Activated CD4-positive, alpha-beta T cell treated with anti-CD3 and anti-CD28 coated beads, Interleukin-2, amount 10 ng/mL, durations not matched to agents 24 days and 14 days (primary cell): ENCODE data around the gene THSD4. TPM values are rescaled to one million over a fixed set of nuclear protein-coding genes. Genes with fewer than 3 reads are reported as not detected.

Experiments
- DNase-seq: peaks from one replicate; pipeline ENCODE4 v3.0.0; 2022
- H3K27ac Mint-ChIP-seq: one replicate; pipeline ENCODE4 v1.8.0; 2022; ENCODE audit warnings: mild to moderate bottlenecking, mixed read lengths
- H3K27me3 Mint-ChIP-seq: one replicate; pipeline ENCODE4 v1.8.0; 2022; ENCODE audit warnings: mixed read lengths
- H3K36me3 Mint-ChIP-seq: one replicate; pipeline ENCODE4 v1.8.0; 2022; ENCODE audit warnings: low read depth, mild to moderate bottlenecking, mixed read lengths
- H3K4me1 Mint-ChIP-seq: one replicate; pipeline ENCODE4 v1.8.0; 2021; ENCODE audit warnings: mixed read lengths
- H3K4me3 Mint-ChIP-seq: one replicate; pipeline ENCODE4 v1.8.0; 2022; ENCODE audit warnings: mild to moderate bottlenecking, moderate library complexity, mixed read lengths
- H3K9me3 Mint-ChIP-seq: one replicate; pipeline ENCODE4 v1.8.0; 2021; ENCODE audit warnings: mixed read lengths
- intact Hi-C: fragments of 100-400 bp; cut with micrococcal nuclease; formaldehyde crosslinking; loops from one replicate; pipeline ENCODE4 v1.15.1; 2023
- total RNA-seq: library from RNA; stranded (reverse); gene quantifications from 2 replicates; pipeline ENCODE4 v1.2.3, GENCODE V29; 2022

The THSD4 gene
- total RNA-seq, 1 donor from 2014 or later, result not detected

DNA sequence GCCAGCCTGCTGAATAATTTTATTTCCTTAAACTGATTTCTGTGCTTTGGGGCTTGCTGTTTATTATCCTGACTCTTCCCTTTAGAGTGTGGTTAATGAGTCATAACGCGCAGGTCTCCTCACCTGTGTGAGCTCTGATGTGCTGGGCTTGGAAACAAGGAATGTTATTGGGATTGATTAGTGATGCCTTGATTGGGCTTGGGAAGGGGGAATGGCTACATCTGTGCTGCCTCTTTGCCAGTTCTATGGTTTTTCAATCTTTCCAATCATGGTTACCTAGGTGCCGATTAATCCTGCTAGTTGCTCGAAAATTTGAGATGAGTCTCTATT, 161.0 kb downstream of the THSD4 start:
- H3K9me3 Mint-ChIP-seq, result no peaks in the 10 kb centered on the region
- DNase-seq, result no peak
- H3K27me3 Mint-ChIP-seq, result peaks cover 10% of the 10 kb centered on the region

DNA sequence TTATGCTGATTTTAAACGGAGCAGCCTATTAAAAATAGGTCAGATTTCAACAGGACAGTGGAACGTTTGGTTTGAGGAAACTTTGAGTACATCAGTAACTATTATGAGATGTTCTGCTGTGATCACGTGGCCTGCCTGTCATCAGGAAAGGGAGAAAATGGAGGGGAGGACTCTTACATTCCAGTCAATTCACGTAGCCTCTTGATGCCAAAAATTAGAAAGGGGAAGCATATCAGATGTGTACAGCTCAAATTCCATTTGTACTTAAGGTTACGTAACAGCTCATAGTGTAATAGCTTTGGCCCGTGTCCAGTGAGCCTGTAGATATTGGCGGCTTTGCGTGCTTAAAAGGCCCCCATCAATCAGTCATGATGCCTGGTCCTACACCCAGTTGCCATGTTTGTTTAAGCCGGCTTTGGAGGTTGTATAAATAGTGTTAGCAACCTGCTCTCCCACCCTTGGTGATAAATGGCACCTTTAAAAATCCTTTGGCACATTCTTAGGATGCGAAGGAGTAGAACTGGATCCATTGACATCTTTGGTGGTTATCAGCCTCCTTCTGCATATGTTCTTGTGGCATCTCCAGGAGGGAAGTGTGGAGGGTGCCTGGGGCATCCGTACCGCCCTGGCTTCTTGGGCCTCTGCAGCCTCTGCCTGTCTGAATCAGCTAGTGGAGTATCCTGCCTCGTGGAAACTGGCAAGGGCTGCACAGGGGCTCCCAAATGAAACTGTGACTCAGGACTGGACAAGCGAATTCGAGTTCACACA, 163.9 kb downstream of the THSD4 start:
- no peaks in the 10 kb centered on the region for H3K36me3 Mint-ChIP-seq
- no peak overlapping the region for H3K4me3 Mint-ChIP-seq
- intact Hi-C loops, result no loop called here
- H3K27me3 Mint-ChIP-seq, result peaks cover 12% of the 10 kb centered on the region
- no peak for DNase-seq
- no peaks in the 10 kb centered on the region for H3K4me1 Mint-ChIP-seq
- H3K9me3 Mint-ChIP-seq, result no peaks in the 10 kb centered on the region
- no peak overlapping the region for H3K27ac Mint-ChIP-seq

More for the DNA sequence above, 161.0 kb downstream of the THSD4 start:
- no peak overlapping the region for H3K4me3 Mint-ChIP-seq
- H3K27ac Mint-ChIP-seq, result no peak overlapping the region
- no peaks in the 10 kb centered on the region for H3K4me1 Mint-ChIP-seq
- H3K36me3 Mint-ChIP-seq, result no peaks in the 10 kb centered on the region
- intact Hi-C loops, result no loop called here

DNA sequence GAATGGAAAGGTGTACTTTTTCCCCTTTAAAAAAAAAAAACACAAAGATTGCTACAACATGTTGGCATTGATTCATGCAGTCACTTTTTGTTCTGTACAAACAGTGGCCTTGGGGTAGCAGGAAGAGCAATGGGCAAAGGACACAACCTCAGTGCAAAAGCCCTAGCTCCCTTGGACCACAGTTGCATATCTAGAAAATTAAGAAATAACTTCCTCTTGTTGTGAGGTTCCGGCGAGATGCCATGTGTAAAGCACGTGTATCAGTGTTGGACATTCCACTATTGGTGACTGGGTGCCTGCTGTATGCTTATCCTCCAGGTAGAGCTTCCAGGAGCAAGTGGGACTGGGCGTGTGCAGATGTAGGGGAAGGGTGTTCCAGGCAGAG, 164.5 kb downstream of the THSD4 start:
- H3K36me3 Mint-ChIP-seq, result no peaks in the 10 kb centered on the region
- H3K27ac Mint-ChIP-seq, result no peak overlapping the region
- H3K9me3 Mint-ChIP-seq, result no peaks in the 10 kb centered on the region
- DNase-seq, result no peak
- intact Hi-C loops, result no loop called here
- peaks cover 13% of the 10 kb centered on the region for H3K27me3 Mint-ChIP-seq
- no peaks in the 10 kb centered on the region for H3K4me1 Mint-ChIP-seq
- H3K4me3 Mint-ChIP-seq, result no peak overlapping the region

DNA sequence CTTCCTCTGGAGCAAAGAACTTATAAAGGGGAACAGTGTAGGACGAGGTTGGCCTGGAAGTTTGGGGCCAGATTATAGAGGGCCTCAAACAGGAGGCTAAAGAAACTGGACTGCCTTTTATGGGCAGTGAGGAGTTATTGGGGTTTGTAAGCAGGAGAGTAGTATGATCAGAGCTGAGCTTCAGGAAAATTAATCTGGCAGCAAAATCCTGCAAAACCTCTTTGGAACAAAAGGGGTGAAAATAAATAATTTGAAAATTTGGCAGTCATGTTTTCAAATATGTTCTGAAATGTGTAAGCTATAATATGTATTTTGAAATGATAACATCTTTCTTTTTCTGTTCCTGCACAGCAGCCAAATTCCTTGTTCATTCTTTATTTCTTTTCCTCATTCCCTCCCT, 164.9 kb downstream of the THSD4 start:
- H3K27me3 Mint-ChIP-seq, result peaks cover 14% of the 10 kb centered on the region
- no peak overlapping the region for H3K4me3 Mint-ChIP-seq
- H3K27ac Mint-ChIP-seq, result no peak overlapping the region
- DNase-seq, result no peak
- H3K36me3 Mint-ChIP-seq, result no peaks in the 10 kb centered on the region
- no peaks in the 10 kb centered on the region for H3K4me1 Mint-ChIP-seq
- intact Hi-C loops, result no loop called here
- H3K9me3 Mint-ChIP-seq, result no peaks in the 10 kb centered on the region

DNA sequence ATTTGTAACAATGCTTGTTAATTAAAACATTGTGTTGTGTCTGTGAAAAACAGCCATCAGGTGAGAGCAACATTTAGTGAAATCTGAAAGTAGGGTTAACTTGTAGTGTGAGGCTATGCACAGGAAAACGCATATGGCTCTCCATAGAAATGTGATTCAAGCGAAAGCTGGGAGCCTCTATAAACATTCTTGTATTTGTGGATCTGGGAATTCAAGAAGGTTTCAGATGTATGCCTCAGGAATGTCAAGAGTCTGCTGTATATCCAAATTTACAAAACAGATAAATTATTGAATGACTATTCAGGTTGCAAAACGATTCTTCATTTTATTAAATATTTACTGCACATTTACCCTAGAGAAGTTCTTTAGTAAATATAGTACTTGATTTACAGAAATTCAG, 166.0 kb downstream of the THSD4 start:
- H3K4me3 Mint-ChIP-seq, result no peak overlapping the region
- DNase-seq, result no peak
- H3K27me3 Mint-ChIP-seq, result peaks cover 16% of the 10 kb centered on the region
- no peaks in the 10 kb centered on the region for H3K36me3 Mint-ChIP-seq
- no peaks in the 10 kb centered on the region for H3K4me1 Mint-ChIP-seq
- no peak overlapping the region for H3K27ac Mint-ChIP-seq
- H3K9me3 Mint-ChIP-seq, result no peaks in the 10 kb centered on the region
- intact Hi-C loops, result no loop called here

DNA sequence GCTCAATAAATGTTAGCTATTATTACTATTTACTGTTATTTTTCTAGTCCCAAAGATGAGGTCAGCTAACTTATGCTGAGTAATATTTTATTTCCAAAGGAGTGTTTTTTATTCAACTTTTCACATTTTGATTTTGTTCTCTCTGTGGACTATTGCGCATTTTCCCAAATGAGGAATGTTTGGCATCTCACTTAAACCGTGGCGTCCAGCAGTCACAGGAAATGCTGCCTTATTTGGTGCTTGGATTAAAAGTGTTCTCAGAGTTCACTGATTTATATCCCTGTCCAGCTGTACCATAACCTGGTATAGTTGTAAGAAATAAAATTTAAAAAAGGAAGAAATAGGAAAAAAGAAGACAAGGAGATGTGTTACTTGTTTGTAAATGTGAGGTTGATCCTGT, 166.8 kb downstream of the THSD4 start:
- H3K9me3 Mint-ChIP-seq, result no peaks in the 10 kb centered on the region
- no peak overlapping the region for H3K27ac Mint-ChIP-seq
- H3K27me3 Mint-ChIP-seq, result peaks cover 19% of the 10 kb centered on the region
- no peak for DNase-seq
- no peaks in the 10 kb centered on the region for H3K36me3 Mint-ChIP-seq
- no peak overlapping the region for H3K4me3 Mint-ChIP-seq
- no peaks in the 10 kb centered on the region for H3K4me1 Mint-ChIP-seq
- intact Hi-C loops, result no loop called here

DNA sequence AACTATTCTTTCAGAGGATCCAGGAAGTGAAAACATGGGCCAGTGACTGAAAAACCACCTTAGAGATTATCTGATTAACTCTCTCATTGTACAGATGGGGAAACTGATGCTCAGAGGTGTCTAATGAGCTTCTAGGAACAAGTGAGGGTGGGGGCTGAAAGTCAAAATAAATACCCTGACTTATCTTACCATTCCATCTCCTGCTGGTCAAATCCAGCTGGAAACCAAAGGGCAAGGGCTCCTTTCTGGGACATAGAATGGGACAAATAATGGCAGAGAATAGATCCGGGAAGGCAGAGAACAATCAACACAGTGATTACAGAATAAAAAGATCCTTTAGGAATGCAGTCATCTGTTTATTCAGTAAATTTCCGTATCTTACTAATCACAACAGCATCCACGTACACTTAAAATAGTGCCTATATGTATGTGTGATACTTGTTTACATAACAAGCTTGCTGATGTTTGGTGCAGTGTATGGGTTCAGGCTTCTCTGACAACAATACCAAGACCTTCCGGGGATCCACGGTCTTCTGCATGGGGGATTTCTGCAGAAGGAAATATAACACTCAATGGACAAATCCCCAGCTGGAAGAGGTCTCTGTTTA, 173.2 kb downstream of the THSD4 start:
- no peak overlapping the region for H3K27ac Mint-ChIP-seq
- H3K27me3 Mint-ChIP-seq, result peaks cover 10% of the 10 kb centered on the region
- intact Hi-C loops, result no loop called here
- no peak overlapping the region for H3K4me3 Mint-ChIP-seq
- DNase-seq, result no peak
- no peaks in the 10 kb centered on the region for H3K36me3 Mint-ChIP-seq
- peaks cover 12% of the 10 kb centered on the region for H3K4me1 Mint-ChIP-seq
- H3K9me3 Mint-ChIP-seq, result no peaks in the 10 kb centered on the region

DNA sequence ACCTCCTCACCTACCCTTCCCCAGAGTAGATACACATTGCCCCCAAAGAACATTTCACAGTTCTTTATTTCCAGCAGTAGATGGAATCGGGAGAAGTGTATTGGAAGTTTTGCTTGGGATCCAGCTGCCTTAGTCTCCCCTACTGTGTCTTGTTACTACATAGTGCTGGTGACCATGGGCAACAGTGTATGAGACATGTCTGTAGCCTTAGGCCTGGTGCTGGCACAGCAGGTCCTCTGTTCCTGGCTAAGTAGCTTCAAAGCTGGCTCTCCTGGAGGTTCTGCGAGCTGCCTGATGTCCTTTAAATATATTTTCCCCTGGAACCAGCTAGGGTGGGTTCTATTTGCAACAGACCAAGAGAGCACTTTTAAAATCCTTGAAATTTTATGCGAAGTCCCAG, 174.7 kb downstream of the THSD4 start:
- peaks cover 11% of the 10 kb centered on the region for H3K27me3 Mint-ChIP-seq
- H3K27ac Mint-ChIP-seq, result no peak overlapping the region
- intact Hi-C loops, result no loop called here
- DNase-seq, result no peak
- no peaks in the 10 kb centered on the region for H3K9me3 Mint-ChIP-seq
- H3K4me1 Mint-ChIP-seq, result peaks cover 12% of the 10 kb centered on the region
- no peak overlapping the region for H3K4me3 Mint-ChIP-seq
- no peaks in the 10 kb centered on the region for H3K36me3 Mint-ChIP-seq

DNA sequence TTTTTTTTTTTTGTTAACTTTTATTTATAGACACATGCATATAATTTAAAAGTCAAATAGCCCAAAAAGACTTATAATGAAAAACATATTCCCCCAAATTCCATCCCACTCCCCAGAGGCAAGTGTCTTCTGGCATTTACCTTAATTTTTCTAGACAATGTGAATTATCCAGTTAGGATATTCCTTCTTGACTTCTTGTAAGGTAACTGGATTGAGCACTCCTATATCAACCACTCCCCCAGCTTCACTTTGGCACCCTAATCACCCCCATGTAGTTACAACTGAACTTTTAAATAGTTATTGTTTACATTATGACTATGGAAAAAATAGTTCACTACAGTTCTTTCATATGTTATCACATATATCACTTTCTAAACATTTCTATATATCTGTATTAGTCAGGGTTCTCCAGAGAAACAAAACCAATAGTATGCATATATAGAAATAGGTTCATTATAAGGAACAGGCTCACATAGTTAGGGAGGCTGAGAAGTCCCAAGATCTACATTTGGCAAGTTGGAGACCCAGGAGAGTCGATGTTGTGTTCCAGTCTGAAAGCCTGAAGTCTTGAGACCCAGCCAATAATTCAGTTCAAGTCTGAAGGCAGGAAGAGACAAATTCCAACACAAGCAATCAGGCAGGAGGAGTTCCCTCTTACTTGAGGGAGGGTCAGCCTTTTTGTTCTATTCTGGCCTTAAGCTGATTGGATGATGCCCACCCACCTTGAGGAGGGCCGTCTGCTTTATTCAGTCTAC, 175.8 kb downstream of the THSD4 start:
- intact Hi-C loops, result no loop called here
- Mint-ChIP-seq H3K36me3 (no peaks in the 10 kb centered on the region), H3K27me3 (peaks cover 11% of the 10 kb centered on the region), H3K4me3 (no peak overlapping the region), H3K9me3 (no peaks in the 10 kb centered on the region), H3K27ac (no peak overlapping the region), H3K4me1 (peaks cover 17% of the 10 kb centered on the region)
- DNase-seq, result no peak

DNA sequence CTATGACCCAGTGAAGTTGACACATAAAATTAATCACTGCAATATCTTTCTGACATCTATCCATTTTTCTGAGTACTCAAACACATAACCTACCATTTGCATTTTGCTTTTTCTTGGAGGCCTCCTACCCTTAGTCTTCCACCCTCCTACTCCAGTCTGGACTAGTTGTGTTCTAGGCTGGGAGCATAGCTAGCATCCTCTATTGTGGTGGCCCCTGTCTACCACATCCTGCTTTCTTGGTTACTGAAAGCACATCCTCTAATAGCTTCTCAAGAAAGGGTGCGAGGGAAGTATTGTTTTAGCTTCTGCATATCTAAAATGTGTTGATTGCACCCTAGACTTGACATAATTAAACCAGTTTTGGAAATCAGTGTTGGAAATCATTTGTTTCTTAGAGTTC, 176.5 kb downstream of the THSD4 start:
- no peak overlapping the region for H3K4me3 Mint-ChIP-seq
- intact Hi-C loops, result no loop called here
- H3K36me3 Mint-ChIP-seq, result no peaks in the 10 kb centered on the region
- peaks cover 6% of the 10 kb centered on the region for H3K27me3 Mint-ChIP-seq
- DNase-seq, result peak; percentile 80
- no peaks in the 10 kb centered on the region for H3K9me3 Mint-ChIP-seq
- peaks cover 17% of the 10 kb centered on the region for H3K4me1 Mint-ChIP-seq
- no peak overlapping the region for H3K27ac Mint-ChIP-seq

DNA sequence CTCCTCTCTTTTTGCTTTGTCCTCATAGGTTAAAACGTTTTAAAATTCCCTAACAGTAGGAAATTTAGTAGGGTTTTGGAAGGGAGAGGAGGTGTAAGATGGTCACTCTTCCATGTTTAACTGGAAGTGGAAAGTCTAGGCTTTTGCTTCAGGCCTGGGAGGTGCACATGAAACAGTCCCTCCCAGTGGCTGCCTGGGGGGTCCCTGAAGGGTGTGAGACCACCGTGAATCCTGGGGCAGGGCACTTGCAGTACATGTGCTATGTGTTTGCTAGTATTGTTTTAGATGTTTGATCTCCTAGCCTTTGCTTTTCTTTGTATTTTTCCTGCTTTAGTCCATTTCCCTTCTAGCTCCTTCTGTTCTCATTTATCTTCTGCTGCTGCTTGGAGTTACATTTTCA, 178.5 kb downstream of the THSD4 start:
- peaks cover 17% of the 10 kb centered on the region for H3K4me1 Mint-ChIP-seq
- H3K27ac Mint-ChIP-seq, result no peak overlapping the region
- no peak overlapping the region for H3K4me3 Mint-ChIP-seq
- peaks cover 7% of the 10 kb centered on the region for H3K27me3 Mint-ChIP-seq
- H3K9me3 Mint-ChIP-seq, result no peaks in the 10 kb centered on the region
- intact Hi-C loops, result no loop called here
- no peaks in the 10 kb centered on the region for H3K36me3 Mint-ChIP-seq
- no peak for DNase-seq

DNA sequence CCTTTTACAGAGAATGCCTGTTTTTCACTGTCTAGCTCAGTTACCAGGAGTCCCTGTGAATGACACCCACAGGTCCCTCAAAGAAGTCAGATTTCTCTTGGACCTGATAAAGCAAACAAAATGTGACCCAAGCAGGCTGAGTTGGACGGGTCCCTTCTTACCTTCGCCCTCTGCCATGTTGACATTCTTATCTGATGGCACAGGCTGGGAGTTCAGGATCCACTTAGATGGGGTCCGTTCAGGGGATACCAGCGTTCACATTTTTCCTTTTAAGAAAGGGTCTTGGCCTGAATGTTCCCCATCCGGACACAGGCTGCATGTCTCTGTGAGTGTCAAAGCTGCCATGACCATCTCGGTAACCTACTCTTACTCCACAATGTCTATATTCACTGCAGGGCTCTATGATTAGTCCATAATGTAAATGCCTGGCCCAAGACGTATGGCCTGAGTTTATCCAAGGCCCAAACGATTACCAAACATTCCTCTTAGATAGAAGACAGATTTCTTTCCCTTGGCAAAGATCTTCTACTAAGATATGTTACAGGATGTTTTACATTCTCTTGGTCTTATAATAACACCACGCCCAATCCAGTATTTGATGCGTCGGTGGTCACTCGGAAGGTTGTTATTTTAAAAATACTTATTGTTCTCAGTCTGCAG, 179.1 kb downstream of the THSD4 start:
- no peaks in the 10 kb centered on the region for H3K9me3 Mint-ChIP-seq
- peaks cover 7% of the 10 kb centered on the region for H3K27me3 Mint-ChIP-seq
- H3K4me3 Mint-ChIP-seq, result no peak overlapping the region
- H3K4me1 Mint-ChIP-seq, result peaks cover 17% of the 10 kb centered on the region
- H3K27ac Mint-ChIP-seq, result no peak overlapping the region
- intact Hi-C loops, result no loop called here
- H3K36me3 Mint-ChIP-seq, result no peaks in the 10 kb centered on the region
- no peak for DNase-seq

DNA sequence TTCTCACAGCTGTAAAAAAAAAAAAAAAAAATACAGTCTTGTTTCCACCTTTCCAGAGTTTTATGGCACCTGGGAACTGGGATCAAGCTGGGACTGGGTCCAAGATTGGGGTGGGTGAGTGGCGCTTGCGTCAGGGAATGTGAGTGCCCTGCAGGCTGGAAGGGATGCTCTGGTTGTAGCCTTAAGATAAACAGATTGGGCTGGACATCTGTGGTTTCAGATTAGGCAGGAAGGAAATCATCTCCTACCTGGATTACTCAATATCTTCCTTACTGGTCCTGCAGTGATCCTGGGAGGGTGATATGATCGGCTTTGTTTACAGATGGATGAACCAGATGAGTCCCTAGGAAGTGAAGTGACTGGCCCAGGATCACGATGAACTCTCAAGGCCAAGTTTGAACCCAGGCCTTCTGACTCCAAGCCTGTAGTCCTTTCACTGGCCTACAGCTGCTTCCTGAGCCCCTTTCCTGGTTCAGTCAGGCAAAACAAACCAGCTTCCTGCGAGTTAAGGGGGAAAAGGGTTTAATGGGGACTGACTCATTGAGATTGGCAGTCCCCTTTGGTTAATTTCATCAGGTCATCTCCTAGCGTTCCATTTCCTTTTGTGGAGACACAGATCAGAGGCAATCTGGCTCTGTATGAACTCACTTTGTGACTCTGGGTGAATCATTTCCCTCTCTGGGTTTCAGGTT, 179.8 kb downstream of the THSD4 start:
- Mint-ChIP-seq H3K27me3 (peaks cover 7% of the 10 kb centered on the region), H3K27ac (no peak overlapping the region), H3K9me3 (no peaks in the 10 kb centered on the region), H3K36me3 (no peaks in the 10 kb centered on the region), H3K4me1 (peaks cover 17% of the 10 kb centered on the region), H3K4me3 (no peak overlapping the region)
- intact Hi-C loops, result no loop called here
- DNase-seq, result no peak
